ENCODE results near the gene GCSAML.

Gene GCSAML

DNA sequence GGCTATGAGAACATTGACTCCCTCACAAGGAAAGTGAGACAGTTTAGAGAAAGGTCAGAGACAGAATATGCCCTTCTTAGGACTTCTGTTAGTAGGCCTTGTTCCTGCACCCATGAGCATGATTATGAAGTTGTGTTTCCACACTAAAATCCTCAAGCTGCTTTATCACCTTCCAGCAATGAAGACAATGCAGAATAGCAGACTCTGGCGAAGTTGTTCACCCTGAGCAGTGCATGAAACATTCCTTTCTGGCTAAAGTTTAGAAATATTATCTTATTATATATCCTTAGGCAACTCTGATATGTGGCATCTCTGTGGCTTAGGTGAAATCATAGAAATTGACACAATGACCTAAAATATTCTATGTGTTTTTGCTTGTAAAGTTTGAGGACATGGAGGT lies 25.3 kb downstream of the GCSAML start:
- no peak overlapping the region for H2AFZ ChIP-seq (ENCODE audit: low read length, unreplicated experiment)
- no peak overlapping the region for H3K4me3 ChIP-seq (ENCODE audit: low read depth, low read length)

DNA sequence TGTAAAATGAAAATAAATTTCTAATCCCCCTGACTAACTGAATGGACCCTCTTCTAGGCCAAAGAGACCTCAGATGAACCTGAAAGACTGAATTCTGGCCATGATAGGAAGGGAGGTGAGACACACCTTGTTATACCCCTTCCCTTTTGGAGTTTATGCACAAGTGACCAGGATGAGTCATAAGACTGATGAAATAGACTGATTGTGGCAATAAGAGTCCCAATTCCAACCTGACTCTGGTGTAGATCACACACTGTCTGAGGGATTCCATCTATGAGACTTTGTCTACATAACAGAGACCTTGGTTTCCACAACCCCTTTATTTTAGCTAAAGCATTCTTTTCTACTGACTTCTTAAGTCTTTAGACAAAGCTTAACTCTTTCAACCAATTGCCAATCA lies 25.7 kb downstream of the GCSAML start:
- no peak overlapping the region for H2AFZ ChIP-seq (ENCODE audit: low read length, unreplicated experiment)
- no peaks in the 10 kb centered on the region for H3K4me1 ChIP-seq (ENCODE audit: control insufficient read depth, insufficient read depth, low read length, unreplicated experiment)
- H3K4me3 ChIP-seq (ENCODE audit: low read depth, low read length) = no peak overlapping the region
- H3K27me3 ChIP-seq (ENCODE audit: insufficient read depth, low read length) = no peaks in the 10 kb centered on the region
- H3K36me3 ChIP-seq (ENCODE audit: insufficient read depth, low read length) = no peaks in the 10 kb centered on the region
- no peaks in the 10 kb centered on the region for H3K79me2 ChIP-seq (ENCODE audit: control insufficient read depth, insufficient read depth, low read length, unreplicated experiment)
- no peak overlapping the region for H3K27ac ChIP-seq (ENCODE audit: low read depth, low read length)

More for the DNA sequence above, 25.3 kb downstream of the GCSAML start:
- Histone ChIP-seq H3K79me2 (ENCODE audit: control insufficient read depth, insufficient read depth, low read length, unreplicated experiment) (no peaks in the 10 kb centered on the region), H3K36me3 (ENCODE audit: insufficient read depth, low read length) (no peaks in the 10 kb centered on the region), H3K27me3 (ENCODE audit: insufficient read depth, low read length) (no peaks in the 10 kb centered on the region), H3K27ac (ENCODE audit: low read depth, low read length) (no peak overlapping the region), H3K4me1 (ENCODE audit: control insufficient read depth, insufficient read depth, low read length, unreplicated experiment) (no peaks in the 10 kb centered on the region)

DNA sequence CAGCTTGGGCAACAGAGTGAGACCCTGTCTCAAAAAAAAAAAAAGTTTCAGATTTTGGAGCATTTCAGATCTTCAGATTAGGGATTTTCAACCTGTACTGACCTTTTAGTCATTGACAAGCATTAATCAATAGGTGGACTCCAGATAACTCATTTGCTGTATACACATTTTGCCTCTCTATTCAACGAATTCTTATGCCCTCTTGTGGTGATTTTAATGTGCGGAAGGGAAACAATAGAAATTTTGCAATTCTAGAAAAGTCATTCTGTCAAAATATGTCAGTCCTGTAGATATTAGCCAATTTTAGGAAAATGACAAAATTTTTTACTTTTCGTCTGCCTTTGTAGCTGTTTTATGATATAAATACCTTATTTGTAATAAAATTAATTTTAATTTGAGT lies 27.6 kb downstream of the GCSAML start:
- Histone ChIP-seq H3K36me3 (ENCODE audit: insufficient read depth, low read length) (no peaks in the 10 kb centered on the region), H2AFZ (ENCODE audit: low read length, unreplicated experiment) (no peak overlapping the region), H3K27ac (ENCODE audit: low read depth, low read length) (no peak overlapping the region), H3K79me2 (ENCODE audit: control insufficient read depth, insufficient read depth, low read length, unreplicated experiment) (no peaks in the 10 kb centered on the region), H3K4me3 (ENCODE audit: low read depth, low read length) (no peak overlapping the region), H3K4me1 (ENCODE audit: control insufficient read depth, insufficient read depth, low read length, unreplicated experiment) (no peaks in the 10 kb centered on the region), H3K27me3 (ENCODE audit: insufficient read depth, low read length) (no peaks in the 10 kb centered on the region)

DNA sequence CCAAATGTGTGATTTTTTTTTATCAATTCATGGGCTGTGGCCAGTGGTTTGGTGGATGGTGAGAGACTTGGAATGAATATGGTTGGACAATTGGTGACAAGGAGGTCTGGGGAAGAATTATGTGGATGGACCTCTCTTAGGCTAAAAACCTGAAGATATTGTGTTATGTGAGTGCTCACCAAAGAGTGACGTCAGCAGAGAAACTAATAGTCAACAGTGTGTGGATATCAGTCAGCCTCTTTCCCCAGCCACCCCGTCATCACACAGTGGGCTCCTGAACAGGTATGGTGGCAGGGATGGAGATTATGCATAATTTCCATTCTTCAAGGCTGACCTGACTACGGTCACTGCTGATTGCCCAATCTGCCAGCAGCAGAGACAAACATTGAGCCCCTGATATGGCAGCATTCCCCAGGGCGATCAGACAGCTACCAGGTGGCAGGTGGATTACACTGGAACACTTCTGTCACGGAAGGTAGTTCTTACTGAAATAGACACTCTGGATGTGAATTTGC lies 30.1 kb downstream of the GCSAML start:
- H3K27ac ChIP-seq (ENCODE audit: low read depth, low read length) = no peak overlapping the region
- H3K4me1 ChIP-seq (ENCODE audit: control insufficient read depth, insufficient read depth, low read length, unreplicated experiment) = no peaks in the 10 kb centered on the region

DNA sequence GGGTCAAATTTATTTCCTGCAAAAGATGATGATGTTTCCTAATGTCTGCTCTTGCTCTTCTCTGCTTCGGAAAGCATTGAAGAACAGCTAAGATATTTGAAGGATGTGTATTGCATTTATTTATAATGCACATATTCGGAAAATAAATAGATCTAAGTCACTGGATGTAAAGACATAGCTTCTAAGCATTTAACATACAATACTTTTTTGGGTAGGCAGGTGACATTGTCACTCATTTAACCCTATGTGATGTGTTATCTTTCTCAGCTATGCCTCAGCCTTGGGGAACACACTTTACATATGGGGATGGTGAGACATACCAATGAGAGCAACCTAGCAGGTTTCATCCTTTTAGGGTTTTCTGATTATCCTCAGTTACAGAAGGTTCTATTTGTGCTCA lies 39.1 kb downstream of the GCSAML start, which contains the start of gene OR2G2:
Gene OR2G2, plus strand, starts transcription at position 301 of the 400 bp plus-strand sequence. Its CDS starts 0 bp downstream, at position 301.
- Histone ChIP-seq H3K27ac (ENCODE audit: low read depth, low read length) (no peak within 1 kb of the TSS), H2AFZ (ENCODE audit: low read length, unreplicated experiment) (no peak within 1 kb of the TSS), H3K4me3 (ENCODE audit: low read depth, low read length) (no peak within 1 kb of the TSS), H3K36me3 (ENCODE audit: insufficient read depth, low read length) (no peaks in the 10 kb centered on the region), H3K27me3 (ENCODE audit: insufficient read depth, low read length) (no peaks in the 10 kb centered on the region), H3K79me2 (ENCODE audit: control insufficient read depth, insufficient read depth, low read length, unreplicated experiment) (no peaks in the 10 kb centered on the region), H3K4me1 (ENCODE audit: control insufficient read depth, insufficient read depth, low read length, unreplicated experiment) (no peaks in the 10 kb centered on the region)

More for the DNA sequence above, 30.1 kb downstream of the GCSAML start:
- no peak overlapping the region for H2AFZ ChIP-seq (ENCODE audit: low read length, unreplicated experiment)
- no peaks in the 10 kb centered on the region for H3K79me2 ChIP-seq (ENCODE audit: control insufficient read depth, insufficient read depth, low read length, unreplicated experiment)
- no peaks in the 10 kb centered on the region for H3K36me3 ChIP-seq (ENCODE audit: insufficient read depth, low read length)
- H3K4me3 ChIP-seq (ENCODE audit: low read depth, low read length) = no peak overlapping the region
- H3K27me3 ChIP-seq (ENCODE audit: insufficient read depth, low read length) = no peaks in the 10 kb centered on the region

DNA sequence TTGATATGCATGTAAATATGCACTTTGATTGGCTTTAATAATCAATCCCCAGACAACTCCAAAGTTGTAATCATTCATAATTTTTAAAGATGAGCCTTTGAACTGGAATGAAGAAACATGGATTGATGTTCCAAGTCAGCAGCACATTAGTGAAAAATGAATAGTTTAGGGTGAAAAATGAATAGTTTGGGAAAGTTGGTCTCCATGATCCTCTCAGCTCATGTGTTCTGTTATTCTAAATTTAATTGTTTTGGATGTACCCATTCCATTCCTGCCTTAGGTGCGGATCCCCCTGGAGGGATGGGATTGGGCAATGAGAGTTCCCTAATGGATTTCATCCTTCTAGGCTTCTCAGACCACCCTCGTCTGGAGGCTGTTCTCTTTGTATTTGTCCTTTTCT lies 56.4 kb downstream of the GCSAML start, which contains the start of gene OR2G3:
Gene OR2G3, plus strand, starts transcription at position 301 of the 400 bp plus-strand sequence. Its CDS starts 0 bp downstream, at position 301.
- no peak within 1 kb of the TSS for H3K27ac ChIP-seq (ENCODE audit: low read depth, low read length)
- H2AFZ ChIP-seq (ENCODE audit: low read length, unreplicated experiment) = no peak within 1 kb of the TSS
- no peaks in the 10 kb centered on the region for H3K27me3 ChIP-seq (ENCODE audit: insufficient read depth, low read length)
- no peaks in the 10 kb centered on the region for H3K4me1 ChIP-seq (ENCODE audit: control insufficient read depth, insufficient read depth, low read length, unreplicated experiment)
- no peaks in the 10 kb centered on the region for H3K79me2 ChIP-seq (ENCODE audit: control insufficient read depth, insufficient read depth, low read length, unreplicated experiment)
- no peaks in the 10 kb centered on the region for H3K36me3 ChIP-seq (ENCODE audit: insufficient read depth, low read length)
- H3K4me3 ChIP-seq (ENCODE audit: low read depth, low read length) = no peak within 1 kb of the TSS

DNA sequence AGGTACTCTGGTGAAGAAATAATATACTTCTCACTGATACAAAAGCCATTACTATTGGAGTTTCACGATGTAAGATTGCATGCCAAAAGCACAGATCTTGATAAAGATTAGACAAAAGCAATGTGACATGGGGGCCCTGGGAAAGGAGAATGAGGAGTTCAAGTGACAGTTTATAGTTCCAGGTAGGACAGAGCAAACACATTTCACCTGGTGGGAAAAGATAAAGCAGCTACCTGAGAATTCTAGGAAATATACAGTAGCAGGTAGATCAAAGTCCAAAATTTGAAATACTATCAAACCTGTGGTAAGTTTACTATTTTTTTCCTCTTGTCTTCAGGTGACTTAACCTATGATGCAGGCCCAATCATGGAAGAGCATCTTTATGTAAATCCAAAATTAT lies 64.5 kb downstream of the GCSAML start:
- Histone ChIP-seq H3K27me3 (ENCODE audit: insufficient read depth, low read length) (no peaks in the 10 kb centered on the region), H3K36me3 (ENCODE audit: insufficient read depth, low read length) (no peaks in the 10 kb centered on the region), H3K4me3 (ENCODE audit: low read depth, low read length) (no peak overlapping the region), H3K27ac (ENCODE audit: low read depth, low read length) (no peak overlapping the region), H3K4me1 (ENCODE audit: control insufficient read depth, insufficient read depth, low read length, unreplicated experiment) (no peaks in the 10 kb centered on the region), H2AFZ (ENCODE audit: low read length, unreplicated experiment) (no peak overlapping the region), H3K79me2 (ENCODE audit: control insufficient read depth, insufficient read depth, low read length, unreplicated experiment) (no peaks in the 10 kb centered on the region)

DNA sequence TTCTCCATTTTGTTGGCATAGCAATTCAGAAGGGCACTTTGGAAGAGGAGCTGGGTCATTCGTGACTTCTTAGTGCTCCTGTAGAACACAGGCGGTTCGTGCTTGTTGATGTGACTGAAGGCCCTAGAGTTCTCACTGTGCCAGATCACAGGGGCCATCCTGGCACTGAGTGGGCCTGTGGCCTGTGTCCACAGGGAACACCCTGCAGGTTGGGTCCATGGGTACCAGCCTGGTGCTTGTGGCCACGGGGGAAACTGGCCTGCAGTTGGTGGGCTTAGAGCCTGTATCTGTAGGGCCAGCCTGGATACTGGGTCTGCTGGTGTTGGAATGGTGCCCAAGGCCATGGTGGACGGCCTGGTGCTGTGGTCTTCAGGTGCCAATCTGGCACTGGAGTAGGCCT lies 65.7 kb downstream of the GCSAML start:
- Histone ChIP-seq H3K4me1 (ENCODE audit: control insufficient read depth, insufficient read depth, low read length, unreplicated experiment) (no peaks in the 10 kb centered on the region), H2AFZ (ENCODE audit: low read length, unreplicated experiment) (no peak overlapping the region), H3K27ac (ENCODE audit: low read depth, low read length) (no peak overlapping the region), H3K4me3 (ENCODE audit: low read depth, low read length) (no peak overlapping the region), H3K36me3 (ENCODE audit: insufficient read depth, low read length) (no peaks in the 10 kb centered on the region), H3K27me3 (ENCODE audit: insufficient read depth, low read length) (no peaks in the 10 kb centered on the region), H3K79me2 (ENCODE audit: control insufficient read depth, insufficient read depth, low read length, unreplicated experiment) (no peaks in the 10 kb centered on the region)

Data from ACC112 (cell line).